Occipital lobe (tissue), 2 donors: Measurements from ENCODE around the gene TPTE. TPM values are rescaled to one million over a fixed set of nuclear protein-coding genes. Genes with fewer than 3 reads are reported as not detected.
"Not testable (repeated sequence)": the region's sequence is repeated elsewhere in the genome, so short reads cannot be mapped to it uniquely, and the experiment has no call there.

Source experiments
- DNase-seq: peaks from one replicate; lab custom pipeline; 2025; lab: John Stamatoyannopoulos, UW
- total RNA-seq: library from RNA; depleted of rRNA; stranded (reverse); fragments of >200 nt; gene quantifications from one replicate; pipeline ENCODE4 v1.2.3, GENCODE V29; 2014

Gene TPTE
- not detected for total RNA-seq

DNA sequence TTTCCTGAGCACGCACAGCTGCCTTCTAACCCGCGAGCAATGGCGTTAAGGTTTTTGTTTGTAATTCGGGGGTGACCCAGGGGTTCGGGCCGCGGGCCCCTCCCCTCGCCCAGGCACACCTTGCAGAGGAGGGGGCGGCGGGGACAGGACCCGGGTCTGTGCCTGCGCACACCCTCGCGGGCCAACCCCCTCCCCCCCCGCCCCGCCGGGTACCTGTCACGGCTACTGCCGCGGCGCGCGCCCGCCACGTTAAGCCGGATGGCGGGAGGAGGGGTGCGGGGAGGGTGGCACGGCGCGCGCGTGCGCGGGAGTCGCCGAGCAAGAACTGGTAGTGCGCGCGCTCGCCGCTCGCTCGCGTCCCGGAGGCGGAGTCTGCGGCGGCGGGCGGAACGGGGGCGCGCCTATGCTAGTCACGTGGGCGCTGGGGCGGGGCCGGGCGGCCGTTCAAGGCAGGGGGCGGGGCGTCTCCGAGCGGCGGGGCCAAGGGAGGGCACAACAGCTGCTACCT, at the start of gene TPTE:
Gene TPTE (plus strand): TSS at position 493 of the 508 bp plus-strand sequence. CDS start 17,141 bp downstream, outside the sequence.
- DNase-seq: no peak

DNA sequence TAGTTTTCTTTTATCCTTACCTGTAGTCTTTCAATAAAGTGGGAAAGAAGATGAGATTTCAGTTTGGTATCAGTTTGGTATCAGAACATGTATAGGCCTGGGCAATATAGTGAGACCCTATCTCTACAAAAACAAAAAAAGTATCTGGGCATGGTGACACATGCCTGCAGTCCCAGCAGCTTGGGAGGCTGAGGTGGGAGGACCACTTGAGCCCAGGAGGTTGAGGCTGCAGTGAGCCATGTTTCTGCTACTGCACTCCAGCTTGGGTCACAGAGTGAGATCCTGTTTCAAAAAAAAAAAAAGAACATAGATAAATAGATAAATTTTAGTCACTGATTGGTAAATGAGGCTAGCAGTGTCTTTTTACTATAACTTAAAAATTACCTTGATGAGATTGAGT, 49.4 kb upstream of the TPTE start:
- not testable (repeated sequence) for DNase-seq

DNA sequence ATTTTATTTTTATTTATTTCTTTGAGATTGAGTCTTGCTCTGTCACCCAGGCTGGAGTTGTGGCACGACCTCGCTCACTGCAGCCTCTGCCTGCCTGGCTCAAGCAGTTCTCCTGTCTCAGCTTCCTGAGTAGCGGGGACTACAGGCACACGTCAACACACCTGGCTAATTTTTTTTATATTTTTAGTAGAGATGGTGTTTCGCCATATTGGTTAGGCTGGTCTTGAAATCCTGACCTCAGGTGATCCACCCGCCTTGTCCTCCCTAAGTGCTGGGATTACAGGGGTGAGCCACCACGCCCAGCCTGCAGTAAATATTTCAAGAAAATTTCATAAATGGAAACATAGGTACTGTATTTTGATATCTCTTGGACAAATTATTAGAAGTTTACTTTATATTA, 43.6 kb upstream of the TPTE start:
- DNase-seq: not testable (repeated sequence)

DNA sequence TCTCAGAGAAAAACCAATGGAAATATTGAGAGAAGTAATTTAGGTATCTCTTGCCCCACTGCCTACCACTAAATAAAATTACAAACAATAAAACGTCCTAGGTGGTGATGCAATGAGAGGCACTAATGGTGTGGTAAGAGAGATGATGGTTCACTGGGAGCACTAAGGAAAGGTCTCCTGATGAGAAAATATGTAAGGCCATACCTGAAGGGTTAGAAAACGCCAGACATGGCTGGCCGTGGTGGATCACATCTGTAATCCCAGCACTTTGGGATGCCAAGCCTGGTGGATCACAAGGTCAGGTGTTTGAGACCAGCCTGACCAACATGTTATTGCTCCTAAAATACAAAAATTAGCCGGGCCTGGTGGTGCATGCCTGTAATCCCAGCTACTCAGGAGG, 41.5 kb upstream of the TPTE start:
- DNase-seq: not testable (repeated sequence)

DNA sequence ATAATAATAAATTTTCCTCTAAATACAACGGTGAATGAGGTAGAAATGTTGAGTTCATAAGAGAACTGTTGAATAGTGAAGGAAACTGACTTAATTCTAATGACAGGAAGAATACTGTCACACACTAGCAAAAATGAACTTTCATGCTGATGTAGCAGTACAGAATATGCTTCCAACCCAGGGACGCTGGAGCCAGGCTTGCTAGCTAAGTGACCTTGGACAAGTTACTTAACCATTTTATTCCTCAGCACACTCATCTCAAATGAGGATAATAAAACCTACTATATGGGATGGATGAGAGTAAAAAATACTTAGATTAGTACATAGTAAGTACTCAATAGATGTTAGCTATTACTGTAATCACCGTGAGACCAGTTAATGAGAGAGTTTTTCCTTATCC, 36.5 kb upstream of the TPTE start:
- not testable (repeated sequence) for DNase-seq

DNA sequence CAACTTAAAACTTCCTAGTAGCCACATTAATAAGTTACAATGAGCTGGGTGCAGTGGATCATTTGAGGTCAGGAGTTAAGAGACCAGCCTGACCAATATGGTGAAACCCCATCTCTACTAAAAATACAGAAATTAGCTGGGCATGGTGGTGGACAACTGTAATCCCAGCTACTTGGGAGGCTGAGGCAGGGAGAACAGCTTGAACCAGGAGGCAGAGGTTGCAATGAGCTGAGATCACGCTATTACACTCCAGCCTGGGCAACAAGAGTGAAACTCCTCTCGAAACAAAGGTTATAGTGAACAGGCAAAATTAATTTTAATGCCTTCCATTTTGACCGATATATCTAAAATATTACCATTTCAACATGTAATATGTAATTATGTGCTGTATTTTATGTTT, 30.9 kb upstream of the TPTE start:
- not testable (repeated sequence) for DNase-seq

DNA sequence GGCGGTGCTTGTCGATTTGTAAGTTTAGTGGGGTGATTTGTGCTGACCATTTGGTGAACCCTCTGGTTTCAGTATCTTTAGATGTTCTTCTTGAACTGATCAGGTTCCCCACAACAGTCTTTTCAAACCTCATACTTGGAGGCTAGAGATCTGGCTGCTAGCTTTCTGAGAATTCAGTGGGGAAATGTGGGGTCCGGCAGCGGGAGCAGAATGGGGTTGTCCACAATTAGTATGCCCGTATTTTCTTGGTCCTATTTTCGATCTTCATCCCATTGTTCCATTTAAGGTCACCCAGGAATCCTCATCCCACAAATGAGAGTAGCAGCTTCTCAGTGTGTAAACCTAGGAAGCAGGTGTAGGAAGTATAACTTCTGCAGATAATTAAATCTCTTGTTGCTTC, 10.3 kb upstream of the TPTE start:
- no peak for DNase-seq

DNA sequence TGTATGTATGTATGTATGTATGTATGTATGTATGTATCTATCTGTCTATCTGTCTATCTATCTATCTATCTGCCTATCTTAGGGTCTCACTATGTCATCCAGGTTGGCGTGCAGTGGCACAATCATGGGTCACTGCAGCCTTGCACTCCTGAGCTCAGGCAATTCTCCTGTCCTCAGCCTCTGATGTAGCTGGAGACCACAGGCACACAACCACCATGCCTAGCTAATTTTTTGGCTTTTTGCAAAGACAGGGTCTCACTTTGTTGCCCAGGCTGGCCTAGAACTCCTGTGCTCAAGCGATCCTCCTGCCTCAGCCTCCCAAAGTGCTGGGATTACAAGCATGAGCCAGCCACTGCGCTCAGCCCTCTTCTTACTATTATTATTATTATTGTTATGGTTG, 4.5 kb upstream of the TPTE start:
- not testable (repeated sequence) for DNase-seq

DNA sequence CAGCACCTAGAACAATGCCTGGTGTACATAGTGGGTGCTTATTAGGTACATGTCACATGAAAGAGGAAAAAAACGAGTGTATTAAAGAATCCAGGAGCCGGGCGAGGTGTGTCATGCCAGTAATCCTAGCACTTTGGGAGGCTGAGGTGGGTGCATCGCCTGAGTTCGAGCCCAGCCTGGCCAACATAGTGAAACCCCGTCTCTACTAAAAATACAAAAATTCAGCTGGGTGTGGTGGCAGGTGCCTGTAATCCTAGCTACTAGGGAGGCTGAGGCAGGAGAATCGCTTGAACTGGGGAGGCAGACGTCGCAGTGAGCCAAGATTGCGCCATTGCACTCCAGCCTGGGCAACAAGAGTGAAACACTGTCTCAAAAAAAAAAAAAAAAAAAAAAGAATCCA, 3.5 kb upstream of the TPTE start:
- DNase-seq: not testable (repeated sequence)

DNA sequence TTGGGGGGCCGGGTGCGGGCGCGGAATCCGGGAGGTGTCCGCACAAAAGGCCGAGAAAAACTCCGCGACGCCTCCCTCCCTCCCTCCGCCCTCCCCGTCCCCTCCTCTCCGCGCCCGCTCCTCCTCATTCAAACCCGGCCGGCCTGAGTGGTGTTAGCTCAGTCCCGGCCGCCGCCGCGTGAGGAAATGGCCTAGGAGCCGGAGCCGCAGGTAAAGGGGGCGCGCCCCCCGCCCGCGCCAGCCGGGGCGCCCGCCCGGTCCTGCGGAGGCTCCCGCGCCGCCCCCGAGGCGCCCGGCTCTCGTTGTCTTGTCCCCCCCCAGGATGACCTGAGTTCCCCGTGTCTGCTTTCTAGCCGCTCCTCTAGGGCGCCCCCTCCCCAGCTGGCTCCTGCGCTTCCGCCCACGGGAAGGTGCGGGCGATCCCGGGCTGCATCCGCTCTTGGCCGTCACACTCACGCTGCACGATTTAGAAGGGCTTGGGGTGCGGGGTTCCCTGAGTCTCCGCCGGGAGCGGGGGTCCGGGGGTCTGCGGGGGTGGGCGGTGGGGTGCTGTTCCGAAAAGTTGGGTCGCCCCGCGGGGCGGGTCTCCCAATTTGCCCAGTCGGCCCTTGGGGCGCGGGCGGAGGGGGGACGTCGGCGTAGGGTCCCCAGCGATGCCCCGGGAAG, 585 bp downstream of the TPTE start:
- DNase-seq: not testable (repeated sequence)

DNA sequence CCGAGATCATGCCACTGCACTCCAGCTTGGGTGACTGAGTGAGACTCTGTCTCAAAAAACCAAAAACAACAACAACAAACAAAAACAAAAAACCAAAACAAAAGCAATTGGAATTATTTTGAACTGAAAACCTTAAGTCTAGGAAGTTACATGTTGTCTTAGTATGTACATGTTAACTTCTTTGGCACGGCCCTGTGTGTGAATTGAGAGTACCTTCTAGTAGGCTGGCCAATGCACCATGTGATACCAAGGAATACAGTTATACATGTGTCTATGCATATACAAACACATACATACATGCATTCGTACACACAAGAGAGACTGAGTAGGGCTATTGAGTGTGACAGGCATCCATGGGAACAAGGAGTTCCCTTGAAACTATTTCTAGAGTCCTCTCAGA, 18.6 kb downstream of the TPTE start:
- no peak for DNase-seq

DNA sequence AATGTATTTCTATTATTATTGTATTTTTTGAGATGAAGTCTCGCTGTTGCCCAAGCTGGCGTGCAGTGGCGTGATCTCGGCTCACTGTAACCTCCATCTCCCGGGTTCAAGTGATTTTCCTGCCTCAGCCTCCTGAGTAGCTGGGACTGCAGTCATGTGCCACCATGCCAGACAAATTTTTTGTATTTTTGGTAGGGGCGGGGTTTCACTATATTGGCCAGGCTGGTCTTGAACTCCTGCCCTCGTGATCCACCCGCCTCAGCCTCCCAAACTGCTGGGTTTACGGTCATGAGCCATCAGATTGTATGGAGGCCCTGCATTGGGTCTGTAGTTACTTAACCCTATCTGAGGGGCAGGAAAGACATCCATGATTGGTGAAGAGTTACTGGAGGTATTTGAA, 23.0 kb downstream of the TPTE start:
- not testable (repeated sequence) for DNase-seq

DNA sequence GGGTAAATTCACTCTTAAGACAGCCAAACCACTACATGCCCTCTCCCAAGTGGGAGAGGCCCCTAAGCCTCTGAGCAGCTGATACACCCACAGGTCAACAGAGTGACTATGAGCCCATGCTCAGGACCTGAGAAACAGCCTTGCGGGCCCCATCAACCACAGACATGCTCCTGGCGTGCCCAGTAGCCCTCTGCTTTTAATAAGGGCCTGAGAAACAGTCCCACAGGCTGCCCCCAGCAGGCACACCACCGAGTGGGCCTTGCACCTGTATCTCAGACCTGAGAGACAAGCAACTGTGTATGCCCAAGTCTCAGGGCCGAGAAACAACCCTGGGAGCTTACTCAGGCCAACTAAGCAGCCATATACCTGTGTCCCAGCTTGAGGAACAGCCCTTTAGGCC, 26.5 kb downstream of the TPTE start:
- not testable (repeated sequence) for DNase-seq

DNA sequence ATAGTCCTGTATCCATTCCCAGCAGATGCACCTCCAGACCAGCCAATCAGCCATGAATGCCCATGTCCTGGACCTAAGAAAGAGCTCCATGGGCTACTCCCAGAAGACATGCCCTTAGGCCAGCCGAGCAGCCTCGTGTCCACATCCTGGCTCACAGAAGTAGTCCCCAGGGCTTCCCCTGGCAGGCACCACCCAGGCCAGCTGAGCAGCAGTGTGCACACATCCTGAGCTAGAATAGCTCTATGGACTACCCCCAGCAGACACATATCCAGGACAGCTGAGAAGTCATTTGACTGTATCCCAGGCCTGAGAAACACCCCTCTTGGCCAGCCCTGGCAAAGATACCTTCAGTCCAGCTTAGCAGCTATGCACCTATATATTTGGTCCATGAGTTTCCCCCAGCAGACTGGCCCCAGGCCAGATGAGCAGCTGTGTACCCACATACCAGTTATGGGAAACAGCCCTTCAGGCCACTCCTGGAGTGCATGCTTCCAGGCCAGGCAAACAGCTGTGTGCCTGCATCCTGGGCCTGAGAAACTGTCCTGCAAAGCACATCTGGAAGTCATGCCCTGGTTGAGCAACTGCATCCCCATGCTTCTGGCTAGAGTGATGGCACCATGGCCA, 27.1 kb downstream of the TPTE start:
- DNase-seq: not testable (repeated sequence)

DNA sequence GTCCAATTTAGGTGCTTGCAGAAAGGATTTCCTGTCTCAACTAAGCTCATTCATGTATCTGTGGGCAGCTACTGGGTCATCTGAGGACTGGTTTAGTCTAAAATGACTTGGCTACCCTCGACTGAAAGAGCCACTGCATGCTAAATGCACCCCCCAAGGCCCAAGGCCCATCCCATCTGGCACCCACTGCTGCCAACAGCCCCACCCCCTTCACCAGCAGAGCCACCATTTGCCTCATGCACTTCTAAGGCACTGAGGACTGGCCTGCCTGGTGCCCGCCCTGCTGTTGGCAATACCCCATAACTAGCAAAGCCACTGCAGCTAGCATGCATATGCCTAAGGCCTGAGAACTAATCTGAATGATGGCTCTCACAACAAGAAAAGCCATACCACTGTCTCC, 49.4 kb downstream of the TPTE start:
- DNase-seq: not testable (repeated sequence)

DNA sequence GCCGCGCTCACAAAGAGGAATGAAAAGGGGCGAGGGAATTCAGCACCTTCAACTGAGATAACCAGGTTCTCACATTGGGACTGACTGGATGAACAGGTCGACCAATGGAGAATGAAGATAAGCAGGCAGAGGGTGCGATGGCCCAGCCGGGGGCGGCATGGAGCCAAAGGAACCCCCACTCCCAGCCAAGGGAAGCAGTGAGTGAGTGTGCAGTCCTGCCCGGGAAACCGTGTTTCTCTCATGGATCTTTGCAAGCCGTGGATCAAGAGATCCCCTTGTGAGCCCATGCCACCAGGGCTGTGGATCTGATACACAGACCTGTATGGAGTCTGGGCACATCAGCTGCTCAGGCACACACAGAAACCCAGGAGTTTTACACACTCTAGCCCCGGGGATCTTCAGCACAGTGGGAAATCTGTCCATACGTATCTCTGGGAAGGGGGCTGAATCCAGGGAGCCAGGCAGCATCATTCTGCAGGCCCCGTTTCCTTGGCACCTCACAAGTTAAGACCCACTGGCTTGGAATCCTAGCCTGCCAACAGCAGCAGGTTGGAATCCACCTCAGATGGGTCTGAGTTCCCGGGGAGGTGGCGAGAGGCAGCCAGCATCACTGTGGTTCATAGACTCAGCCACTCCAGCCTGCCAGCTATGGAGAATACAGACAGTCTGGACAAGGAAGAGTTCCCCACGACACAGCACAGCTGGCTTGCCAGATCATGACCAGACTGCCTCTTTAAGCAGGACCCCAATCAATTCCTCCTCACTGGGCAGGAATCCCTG, 53.3 kb downstream of the TPTE start:
- not testable (repeated sequence) for DNase-seq

DNA sequence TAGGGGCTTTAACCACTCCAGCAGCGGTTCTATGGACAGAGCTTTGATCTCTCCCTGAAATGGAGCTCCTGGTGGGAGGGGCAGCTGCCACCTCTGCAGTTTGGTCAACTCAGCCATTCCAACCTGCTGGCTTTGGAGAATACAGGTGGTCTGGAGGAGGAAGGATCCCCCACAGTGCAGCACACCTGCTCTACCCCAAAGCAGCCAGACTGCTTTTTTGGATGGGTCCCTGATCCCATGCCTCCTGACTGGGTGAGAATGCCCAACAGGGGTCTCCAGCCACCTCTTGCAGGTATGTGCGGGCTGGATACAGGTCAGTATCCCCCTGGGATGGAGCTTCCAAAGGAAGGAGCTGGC, 53.9 kb downstream of the TPTE start:
- DNase-seq: no peak

DNA sequence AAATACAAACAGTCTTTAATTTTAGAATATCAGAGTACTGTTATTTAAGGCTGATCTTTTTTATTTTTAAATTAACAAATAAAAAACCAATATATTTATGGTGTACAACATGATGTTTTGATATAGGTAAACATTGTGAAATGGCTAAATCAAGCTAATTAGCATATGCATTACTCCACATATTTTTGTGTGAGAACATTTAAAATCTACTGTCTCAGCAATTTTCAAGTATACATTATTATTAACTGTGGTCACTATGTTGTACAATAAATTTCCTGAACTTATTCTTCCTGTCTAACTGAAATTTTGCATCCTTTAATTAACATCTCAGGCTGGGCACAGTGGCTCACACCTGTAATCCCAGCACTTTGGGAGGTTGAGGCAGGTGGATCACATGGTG, 57.5 kb downstream of the TPTE start:
- not testable (repeated sequence) for DNase-seq

DNA sequence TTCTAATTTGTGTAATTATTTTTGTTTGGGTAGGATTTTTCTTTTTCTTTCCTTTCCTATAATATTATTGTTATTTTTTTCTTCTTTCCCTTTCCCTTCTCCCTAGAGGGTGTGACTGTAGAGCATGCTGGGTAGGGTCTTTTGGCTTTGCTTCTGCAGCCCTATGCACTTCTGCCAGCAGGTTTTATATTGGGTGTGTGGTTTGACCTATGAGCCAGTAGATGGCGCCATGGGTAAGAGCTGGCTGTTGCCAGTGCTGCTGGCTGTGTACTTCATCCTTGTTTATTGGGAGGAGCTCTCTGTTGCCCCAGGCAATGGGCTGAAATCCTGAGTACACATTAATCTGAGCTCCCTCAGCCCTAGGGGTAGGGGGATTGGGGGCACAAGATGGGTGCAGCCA, 67.7 kb downstream of the TPTE start:
- DNase-seq: not testable (repeated sequence)

DNA sequence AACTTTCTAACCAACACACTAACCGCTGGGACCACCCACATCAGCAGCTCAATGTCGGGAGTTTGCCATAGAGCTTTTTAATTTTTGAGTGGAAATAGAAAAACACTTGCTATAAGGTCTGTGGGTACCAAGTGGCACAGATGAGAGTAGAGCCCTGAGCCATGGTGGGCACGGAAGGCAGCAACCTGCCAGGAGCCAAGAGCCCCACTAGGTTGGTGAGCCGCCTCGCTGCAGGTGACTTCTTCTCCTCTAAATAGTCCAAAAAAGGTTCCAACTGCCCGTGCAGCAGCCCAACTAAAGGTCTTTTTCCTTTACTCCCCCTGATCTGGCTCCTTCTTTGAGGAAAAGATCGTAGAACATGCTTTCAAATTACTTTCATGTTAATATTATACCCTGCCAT, 85.7 kb downstream of the TPTE start:
- not testable (repeated sequence) for DNase-seq

DNA sequence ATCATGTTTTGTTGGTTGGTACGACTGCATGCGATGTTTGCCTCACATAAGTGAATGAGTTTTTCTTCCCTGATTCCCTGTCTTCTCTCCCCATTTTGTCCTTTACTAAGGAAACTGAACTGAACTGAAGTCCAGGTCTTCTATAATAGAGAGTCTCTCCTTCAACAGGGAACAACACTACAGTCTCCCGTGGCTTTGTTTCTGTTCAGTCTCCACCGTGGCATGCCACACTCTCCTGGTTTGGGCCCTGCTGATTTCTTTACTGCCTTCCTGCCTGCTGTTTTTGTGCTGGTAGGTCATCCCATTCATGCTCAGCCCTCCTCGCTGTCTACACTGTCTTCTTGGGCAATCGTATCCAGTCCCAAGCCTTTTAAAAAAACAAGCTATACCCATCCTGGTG, 92.9 kb downstream of the TPTE start:
- DNase-seq: not testable (repeated sequence)

DNA sequence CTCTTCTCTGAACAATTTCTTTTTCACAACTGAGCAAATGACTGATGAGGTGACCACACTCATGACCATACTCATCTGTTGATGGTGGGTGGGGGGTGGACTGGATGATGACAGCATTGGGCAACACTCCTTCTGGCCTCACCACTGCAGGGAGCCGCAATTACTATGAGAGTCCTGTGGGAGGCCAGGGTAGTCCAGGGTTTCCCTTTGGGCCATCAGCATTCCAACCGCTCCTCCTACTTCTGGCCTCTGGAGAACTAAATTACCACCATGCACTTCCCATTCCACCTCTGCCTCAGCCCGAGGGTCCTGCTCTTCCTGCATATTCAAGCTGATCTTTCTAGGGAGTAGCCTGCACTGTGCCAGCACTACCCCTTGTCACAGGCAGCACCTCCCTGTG, 94.7 kb downstream of the TPTE start:
- DNase-seq: not testable (repeated sequence)
